Chondrocyte (in vitro differentiated cells): Measurements from ENCODE around the gene NLRX1. TPM values are rescaled to one million over a fixed set of nuclear protein-coding genes. Genes with fewer than 3 reads are reported as not detected.
"Not testable (repeated sequence)": the region's sequence is repeated elsewhere in the genome, so short reads cannot be mapped to it uniquely, and the experiment has no call there.

ENCODE experiments used
- DNase-seq: peaks from one replicate; pipeline ENCODE4 v3.0.0; 2021; ENCODE audit warnings: mixed read lengths, low spot score
- H3K27ac Mint-ChIP-seq: one replicate; pipeline ENCODE4 v1.8.0; 2021; ENCODE audit warnings: mild to moderate bottlenecking, moderate library complexity, mixed read lengths; ENCODE audit not compliant: unreplicated experiment
- H3K27me3 Mint-ChIP-seq: 2 replicates; pipeline ENCODE4 v1.8.0; 2021; ENCODE audit warnings: low read depth, mixed read lengths
- H3K36me3 Mint-ChIP-seq: 2 replicates; pipeline ENCODE4 v1.8.0; 2021; ENCODE audit warnings: low read depth, mixed read lengths
- H3K4me1 Mint-ChIP-seq: 2 replicates; pipeline ENCODE4 v1.8.0; 2021; ENCODE audit warnings: low read depth, mild to moderate bottlenecking, mixed read lengths
- H3K4me3 Mint-ChIP-seq: one replicate; pipeline ENCODE4 v1.8.0; 2021; ENCODE audit warnings: mild to moderate bottlenecking, moderate library complexity, mixed read lengths; ENCODE audit not compliant: unreplicated experiment
- H3K9me3 Mint-ChIP-seq: 2 replicates; pipeline ENCODE4 v1.8.0; 2021; ENCODE audit warnings: low read depth, mixed read lengths
- CTCF ChIP-seq: fragments of 200-600 bp; sonication (generic); IDR thresholded peaks from 2 replicates; pipeline ENCODE4 v1.5.0; 2021; ENCODE audit warnings: antibody characterized with exemption, mild to moderate bottlenecking, moderate library complexity
- total RNA-seq: library from RNA; stranded (reverse); gene quantifications from 3 replicates; pipeline ENCODE4 v1.2.1, GENCODE V29; 2021

Gene NLRX1
- total RNA-seq, 1 donor from 2014 or later: 20.1 TPM

DNA sequence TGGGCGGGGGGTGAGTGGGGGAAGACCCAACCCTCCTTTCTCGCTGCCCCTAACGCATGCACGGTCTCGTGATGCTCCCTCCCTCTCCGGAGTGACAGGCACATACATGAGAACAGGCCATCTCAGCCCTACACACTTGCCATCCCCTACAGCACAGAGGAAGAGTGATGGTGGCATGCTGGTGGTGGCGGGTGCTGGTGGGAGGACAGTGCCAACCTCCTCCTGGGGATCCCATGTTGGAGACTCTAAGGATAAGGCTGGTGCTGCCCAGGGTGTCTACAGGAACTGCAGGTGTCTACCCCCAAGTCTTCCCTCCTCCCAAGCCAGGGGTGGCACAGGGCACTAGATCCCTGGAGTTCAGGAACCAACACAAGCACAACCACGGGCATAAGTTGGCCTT is 6.7 kb upstream of the NLRX1 start:
- Mint-ChIP-seq H3K27me3 (no peaks in the 10 kb centered on the region), H3K27ac (no peak overlapping the region), H3K4me3 (no peak overlapping the region), H3K9me3 (no peaks in the 10 kb centered on the region), H3K4me1 (peaks cover 7% of the 10 kb centered on the region), H3K36me3 (no peaks in the 10 kb centered on the region)
- TF ChIP-seq CTCF: no peak
- DNase-seq: no peak

- no peak for DNase-seq
- TF ChIP-seq CTCF: no peak
- Mint-ChIP-seq H3K4me1 (peaks cover 19% of the 10 kb centered on the region), H3K27me3 (no peaks in the 10 kb centered on the region), H3K4me3 (no peak overlapping the region), H3K36me3 (no peaks in the 10 kb centered on the region), H3K27ac (peak overlapping the region; percentile 8), H3K9me3 (no peaks in the 10 kb centered on the region)
Observed at GRCh38 chr11:119166368-119167076, 2.0 kb upstream of the NLRX1 start.

DNA sequence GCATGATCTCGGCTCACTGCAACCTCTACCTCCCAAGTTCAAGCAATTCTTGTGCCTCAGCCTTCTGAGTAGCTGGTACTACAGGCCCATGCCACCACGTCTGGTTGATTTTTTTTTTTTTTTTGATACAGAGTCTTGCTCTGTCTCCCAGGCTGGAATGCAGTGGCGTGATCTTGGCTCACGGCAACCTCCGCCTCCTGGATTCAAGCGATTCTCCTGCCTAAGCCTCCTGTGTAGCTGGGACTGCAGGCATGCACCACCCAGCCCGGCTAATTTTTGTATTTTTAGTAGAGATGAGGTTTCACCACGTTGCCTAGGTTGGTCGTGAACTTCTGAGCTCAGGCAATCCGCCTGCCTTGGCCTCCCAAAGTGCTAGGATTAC is 1.5 kb upstream of the NLRX1 start:
- not testable (repeated sequence) for H3K27me3 Mint-ChIP-seq, H3K36me3 Mint-ChIP-seq, H3K4me3 Mint-ChIP-seq, H3K9me3 Mint-ChIP-seq, DNase-seq
- peak overlapping the region; percentile 8 for H3K27ac Mint-ChIP-seq
- peaks cover 19% of the 10 kb centered on the region for H3K4me1 Mint-ChIP-seq

GRCh38 chr11:119167933-119168332 is 592 bp upstream of the NLRX1 start:
- Mint-ChIP-seq H3K4me3 (peak overlapping the region; percentile 56), H3K27ac (peak overlapping the region; percentile 51), H3K36me3 (no peaks in the 10 kb centered on the region), H3K4me1 (peaks cover 19% of the 10 kb centered on the region), H3K27me3 (no peaks in the 10 kb centered on the region), H3K9me3 (no peaks in the 10 kb centered on the region)
- TF ChIP-seq CTCF: no peak
- DNase-seq: no peak

GRCh38 chr11:119169282-119169719 is 776 bp downstream of the NLRX1 start:
- TF ChIP-seq CTCF: no peak
- H3K4me1 Mint-ChIP-seq: peaks cover 19% of the 10 kb centered on the region
- H3K4me3 Mint-ChIP-seq: peak overlapping the region; percentile 78
- H3K36me3 Mint-ChIP-seq: no peaks in the 10 kb centered on the region
- peak overlapping the region; percentile 74 for H3K27ac Mint-ChIP-seq
- no peak for DNase-seq
- H3K27me3 Mint-ChIP-seq: no peaks in the 10 kb centered on the region
- H3K9me3 Mint-ChIP-seq: no peaks in the 10 kb centered on the region

- Mint-ChIP-seq H3K36me3 (peaks cover 2% of the 10 kb centered on the region), H3K4me1 (peaks cover 14% of the 10 kb centered on the region), H3K4me3 (no peak overlapping the region), H3K9me3 (no peaks in the 10 kb centered on the region), H3K27me3 (no peaks in the 10 kb centered on the region), H3K27ac (no peak overlapping the region)
- no peak for DNase-seq
- no peak for TF ChIP-seq CTCF
Observed at GRCh38 chr11:119172513-119172912, 4.0 kb downstream of the NLRX1 start.
